Effector memory CD4-positive, alpha-beta T cell (primary cell): ENCODE data around the gene ZNF654.
"Not testable (repeated sequence)": the region's sequence is repeated elsewhere in the genome, so short reads cannot be mapped to it uniquely, and the experiment has no call there.

ENCODE experiments used
- DNase-seq, 3 donors: peaks; one replicate each; pipeline ENCODE4 v3.0.0-alpha.2; 2020
- H3K27ac ChIP-seq: 2 replicates; pipeline ENCODE4 v1.7.0; 2013; ENCODE audit warnings: mild to moderate bottlenecking, low read length, moderate library complexity; ENCODE audit not compliant: insufficient read depth, poor library complexity, severe bottlenecking
- H3K27me3 ChIP-seq: replicated peaks from 2 replicates; pipeline ENCODE4 v1.7.0; 2013; ENCODE audit warnings: mild to moderate bottlenecking, low read length; ENCODE audit not compliant: insufficient read depth, control insufficient read depth, poor library complexity, severe bottlenecking
- H3K36me3 ChIP-seq: 2 replicates; pipeline ENCODE4 v1.7.0; 2013; ENCODE audit warnings: mild to moderate bottlenecking, low read length, moderate library complexity; ENCODE audit not compliant: control insufficient read depth, insufficient read depth
- H3K4me1 ChIP-seq: 2 replicates; pipeline ENCODE4 v1.7.0; 2013; ENCODE audit warnings: low read length, mild to moderate bottlenecking; ENCODE audit not compliant: control insufficient read depth, insufficient read depth, poor library complexity, severe bottlenecking
- H3K4me3 ChIP-seq: 2 replicates; pipeline ENCODE4 v1.7.0; 2013; ENCODE audit warnings: low read length, low read depth, mild to moderate bottlenecking; ENCODE audit not compliant: insufficient read depth, poor library complexity, severe bottlenecking
- H3K9me3 ChIP-seq: 2 replicates; pipeline ENCODE4 v1.7.0; 2013; ENCODE audit warnings: mild to moderate bottlenecking, low read length, moderate library complexity; ENCODE audit not compliant: control insufficient read depth

ZNF654 gene

DNA sequence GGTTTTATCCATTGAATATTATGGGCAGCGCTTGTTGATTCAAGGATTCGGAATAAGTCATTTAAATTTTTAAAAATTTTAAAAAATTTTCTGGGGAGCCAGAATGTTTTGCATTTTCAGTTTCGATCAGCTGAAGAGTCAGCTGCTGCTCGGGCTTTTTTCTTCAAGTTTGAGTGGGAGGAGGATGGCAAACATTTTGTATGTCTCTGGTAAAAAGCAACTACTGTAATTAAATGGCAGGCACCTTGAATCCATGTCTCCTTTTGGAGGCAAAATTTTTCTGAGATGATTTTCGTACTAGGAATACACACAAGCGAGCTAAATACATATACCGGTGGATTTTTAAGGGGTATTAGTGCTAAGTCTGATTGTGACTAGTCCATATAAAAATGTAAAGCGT is 91.3 kb downstream of the ZNF654 start:
- DNase-seq, result peak in 1 of 3 donors; percentile 17
- Histone ChIP-seq H3K36me3 (peaks cover 6% of the 10 kb centered on the region), H3K27ac (peak overlapping the region; percentile 90), H3K27me3 (no peaks in the 10 kb centered on the region), H3K4me3 (peak overlapping the region; percentile 98), H3K9me3 (no peaks in the 10 kb centered on the region), H3K4me1 (peaks cover 4% of the 10 kb centered on the region)

DNA sequence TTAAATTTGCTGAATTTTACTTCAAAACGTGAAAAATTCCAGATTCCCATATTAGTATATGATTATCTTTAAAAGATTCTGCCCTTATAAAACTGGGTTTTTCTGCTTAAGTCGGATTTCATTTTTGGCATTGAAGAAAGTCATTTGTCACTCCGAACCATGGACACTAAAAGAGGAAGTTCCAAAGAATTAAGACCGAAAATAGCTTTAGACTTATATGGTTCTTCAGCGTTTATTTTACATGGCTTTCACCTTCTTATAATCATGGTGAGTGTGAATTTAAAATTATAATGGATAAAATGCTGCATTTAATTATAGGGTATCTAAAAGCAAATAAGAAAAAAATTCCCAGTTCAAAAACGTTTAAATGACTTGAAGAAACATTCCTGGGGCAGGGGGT is 91.8 kb downstream of the ZNF654 start:
- Histone ChIP-seq H3K4me3 (peak overlapping the region; percentile 98), H3K4me1 (peaks cover 4% of the 10 kb centered on the region), H3K27me3 (no peaks in the 10 kb centered on the region), H3K9me3 (no peaks in the 10 kb centered on the region), H3K27ac (no peak overlapping the region), H3K36me3 (peaks cover 10% of the 10 kb centered on the region)
- no peak for DNase-seq

DNA sequence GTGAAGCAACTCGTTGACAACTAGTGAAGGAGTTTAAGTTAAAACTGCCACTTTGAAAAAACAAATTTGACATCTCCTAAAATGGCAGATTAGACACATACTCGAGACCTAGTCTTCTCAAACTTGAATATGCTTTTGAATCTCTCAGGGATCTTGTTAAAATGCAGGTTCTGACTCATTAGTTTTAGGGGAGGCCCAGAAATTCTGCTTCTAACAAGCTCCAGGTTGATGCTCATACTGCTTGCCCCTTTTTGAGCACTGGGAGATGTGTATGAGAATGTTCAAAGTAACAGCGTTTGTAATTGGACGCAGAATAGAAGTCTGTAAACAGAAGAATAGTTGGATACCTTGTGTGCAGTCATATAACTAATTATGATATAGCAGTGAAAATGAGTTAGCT is 92.3 kb downstream of the ZNF654 start:
- H3K4me3 ChIP-seq, result no peak overlapping the region
- no peaks in the 10 kb centered on the region for H3K27me3 ChIP-seq
- no peak for DNase-seq
- H3K36me3 ChIP-seq, result peaks cover 16% of the 10 kb centered on the region
- no peaks in the 10 kb centered on the region for H3K9me3 ChIP-seq
- H3K4me1 ChIP-seq, result peaks cover 4% of the 10 kb centered on the region
- no peak overlapping the region for H3K27ac ChIP-seq

DNA sequence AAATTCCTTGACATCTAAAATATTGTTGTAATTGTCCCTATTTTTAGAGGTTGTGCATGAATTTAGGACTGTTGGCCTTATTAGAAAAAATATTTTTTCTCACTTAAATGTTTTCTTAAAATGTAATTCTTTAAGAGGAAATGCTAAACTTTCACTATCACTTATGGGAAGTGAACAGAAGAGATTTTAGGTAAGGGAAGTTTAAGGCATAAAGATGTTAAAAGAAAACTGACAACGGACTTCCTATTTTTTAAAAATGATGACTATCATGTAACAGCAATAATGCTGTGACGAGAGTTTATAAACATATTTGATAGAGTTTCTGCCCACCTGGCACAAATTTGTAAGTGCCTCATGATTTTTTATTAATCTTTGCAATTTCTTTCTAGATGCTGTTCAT is 93.8 kb downstream of the ZNF654 start:
- H3K27ac ChIP-seq, result no peak overlapping the region
- H3K4me3 ChIP-seq, result no peak overlapping the region
- H3K4me1 ChIP-seq, result peaks cover 4% of the 10 kb centered on the region
- no peaks in the 10 kb centered on the region for H3K27me3 ChIP-seq
- H3K36me3 ChIP-seq, result peaks cover 28% of the 10 kb centered on the region
- H3K9me3 ChIP-seq, result no peaks in the 10 kb centered on the region
- no peak for DNase-seq

DNA sequence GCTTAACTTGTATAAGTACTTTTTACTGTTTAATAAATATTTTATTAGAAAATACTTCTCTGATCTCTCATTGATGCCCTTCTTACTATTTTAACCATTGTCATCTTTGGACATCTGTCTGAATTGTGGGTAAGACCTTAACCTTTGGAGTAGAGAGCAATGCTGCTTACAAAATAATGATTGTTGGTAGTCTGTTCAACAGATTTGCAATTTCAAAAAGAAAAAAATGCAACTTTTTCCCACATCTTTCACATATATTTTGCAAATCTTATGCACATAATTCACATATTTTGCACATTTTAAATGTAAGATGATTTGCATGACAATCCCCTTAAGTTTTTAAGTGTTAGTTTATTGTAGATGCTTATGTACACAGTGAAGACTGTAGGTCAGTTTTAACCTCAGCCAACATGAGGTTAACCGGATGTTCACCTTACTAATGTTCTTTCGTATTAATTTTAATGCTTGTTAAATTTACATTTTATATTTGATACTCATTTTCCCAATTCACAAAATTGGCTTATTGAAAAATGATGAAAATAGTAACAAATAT is 107.4 kb downstream of the ZNF654 start:
- H3K4me3 ChIP-seq, result no peak overlapping the region
- H3K27me3 ChIP-seq, result no peaks in the 10 kb centered on the region

DNA sequence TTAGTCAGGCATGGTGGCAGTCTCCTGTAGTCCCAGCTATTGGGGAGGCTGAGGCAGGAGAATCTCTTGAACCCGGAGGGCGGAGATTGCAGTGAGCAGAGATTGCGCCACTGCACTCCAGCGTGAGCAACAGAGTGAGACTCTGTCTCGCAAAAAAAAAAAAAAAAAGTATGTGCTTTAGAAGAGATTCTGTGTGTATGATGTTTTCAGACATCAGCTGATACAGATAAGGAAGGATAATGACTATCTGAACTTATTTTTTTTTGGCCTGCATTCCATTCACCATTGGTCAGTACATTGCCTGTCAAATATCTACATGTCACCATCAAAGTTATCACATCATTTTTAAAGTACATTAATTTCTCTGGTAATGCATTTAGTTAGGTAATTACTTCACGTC is 108.1 kb downstream of the ZNF654 start:
- Histone ChIP-seq H3K4me3 (no peak overlapping the region), H3K36me3 (no peaks in the 10 kb centered on the region), H3K27me3 (no peaks in the 10 kb centered on the region), H3K9me3 (no peaks in the 10 kb centered on the region), H3K27ac (no peak overlapping the region), H3K4me1 (no peaks in the 10 kb centered on the region)
- DNase-seq, result no peak

More for the DNA sequence above, 107.4 kb downstream of the ZNF654 start:
- Histone ChIP-seq H3K9me3 (no peaks in the 10 kb centered on the region), H3K36me3 (no peaks in the 10 kb centered on the region), H3K4me1 (no peaks in the 10 kb centered on the region), H3K27ac (no peak overlapping the region)
- no peak for DNase-seq

DNA sequence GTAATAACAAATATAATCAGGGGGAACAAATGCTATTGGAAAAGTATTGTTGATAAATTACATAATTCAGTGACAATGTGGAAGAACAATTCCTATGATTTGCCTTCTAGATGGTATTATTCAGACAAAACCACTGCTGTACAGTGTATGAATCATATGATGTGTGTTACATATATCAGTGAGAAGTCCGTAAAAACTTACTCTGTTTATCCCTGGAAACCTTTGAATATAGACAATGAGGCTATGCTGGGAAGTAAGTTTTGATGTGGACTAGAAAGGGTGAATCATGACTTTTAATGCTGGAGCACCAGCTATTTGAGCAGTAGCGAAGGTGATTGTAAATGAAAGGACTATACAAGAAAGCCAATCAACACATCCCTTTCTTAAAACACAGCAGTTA is 108.6 kb downstream of the ZNF654 start:
- Histone ChIP-seq H3K4me1 (no peaks in the 10 kb centered on the region), H3K9me3 (no peaks in the 10 kb centered on the region), H3K36me3 (no peaks in the 10 kb centered on the region), H3K27me3 (no peaks in the 10 kb centered on the region), H3K27ac (no peak overlapping the region), H3K4me3 (no peak overlapping the region)
- no peak for DNase-seq

DNA sequence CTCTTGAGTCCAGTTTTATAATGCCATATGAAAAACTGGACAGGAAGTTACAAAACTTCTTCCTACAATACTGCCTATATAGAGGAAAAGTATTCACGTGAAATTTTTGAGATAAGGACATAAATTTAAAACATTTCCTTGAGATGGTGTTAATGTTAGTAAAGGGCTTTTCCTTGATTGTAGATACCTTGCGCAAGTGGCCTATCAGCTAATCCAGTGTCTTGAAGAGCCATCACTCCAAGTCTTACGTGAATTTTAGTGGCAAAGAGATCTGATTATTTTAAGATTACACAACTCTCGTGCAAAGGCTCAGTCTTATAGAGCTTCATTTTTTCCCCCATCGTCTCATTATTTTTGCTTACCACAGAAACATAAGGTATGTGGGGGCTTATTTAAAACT is 109.1 kb downstream of the ZNF654 start:
- H3K36me3 ChIP-seq, result no peaks in the 10 kb centered on the region
- no peaks in the 10 kb centered on the region for H3K4me1 ChIP-seq
- DNase-seq, result no peak
- H3K27me3 ChIP-seq, result no peaks in the 10 kb centered on the region
- no peak overlapping the region for H3K4me3 ChIP-seq
- H3K27ac ChIP-seq, result no peak overlapping the region
- no peaks in the 10 kb centered on the region for H3K9me3 ChIP-seq

DNA sequence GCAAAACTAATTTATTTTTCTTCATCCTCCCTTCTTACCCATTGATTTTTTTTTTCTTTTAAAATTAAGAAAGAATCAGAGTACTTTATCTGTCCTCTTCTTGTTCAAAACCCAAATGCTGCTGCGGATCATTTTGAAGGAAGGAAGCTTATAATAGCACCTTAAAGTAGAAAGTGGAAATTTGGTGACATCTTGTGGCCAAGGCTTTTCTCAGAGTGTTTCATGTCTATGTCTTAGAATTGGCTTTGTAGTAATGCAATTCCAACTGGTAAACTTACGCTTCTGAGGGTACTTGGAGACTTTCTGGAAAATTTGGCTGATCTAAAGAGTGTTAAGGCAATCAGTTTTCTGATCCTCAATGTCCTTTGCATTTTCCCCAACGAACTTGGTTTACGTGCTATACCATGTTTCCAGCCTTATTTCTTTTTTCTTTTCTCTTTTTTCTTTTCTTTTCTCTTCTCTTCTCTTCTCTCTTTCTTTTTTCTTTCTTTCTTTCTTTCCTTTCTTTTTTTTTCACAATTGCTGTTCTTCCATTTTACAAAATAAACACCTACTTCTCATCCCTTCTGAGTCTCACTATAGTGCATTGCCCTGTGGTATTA is 121.4 kb downstream of the ZNF654 start:
- Histone ChIP-seq H3K27ac (no peak overlapping the region), H3K27me3 (no peaks in the 10 kb centered on the region), H3K9me3 (no peaks in the 10 kb centered on the region), H3K36me3 (no peaks in the 10 kb centered on the region), H3K4me3 (no peak overlapping the region), H3K4me1 (no peaks in the 10 kb centered on the region)
- DNase-seq, result no peak

DNA sequence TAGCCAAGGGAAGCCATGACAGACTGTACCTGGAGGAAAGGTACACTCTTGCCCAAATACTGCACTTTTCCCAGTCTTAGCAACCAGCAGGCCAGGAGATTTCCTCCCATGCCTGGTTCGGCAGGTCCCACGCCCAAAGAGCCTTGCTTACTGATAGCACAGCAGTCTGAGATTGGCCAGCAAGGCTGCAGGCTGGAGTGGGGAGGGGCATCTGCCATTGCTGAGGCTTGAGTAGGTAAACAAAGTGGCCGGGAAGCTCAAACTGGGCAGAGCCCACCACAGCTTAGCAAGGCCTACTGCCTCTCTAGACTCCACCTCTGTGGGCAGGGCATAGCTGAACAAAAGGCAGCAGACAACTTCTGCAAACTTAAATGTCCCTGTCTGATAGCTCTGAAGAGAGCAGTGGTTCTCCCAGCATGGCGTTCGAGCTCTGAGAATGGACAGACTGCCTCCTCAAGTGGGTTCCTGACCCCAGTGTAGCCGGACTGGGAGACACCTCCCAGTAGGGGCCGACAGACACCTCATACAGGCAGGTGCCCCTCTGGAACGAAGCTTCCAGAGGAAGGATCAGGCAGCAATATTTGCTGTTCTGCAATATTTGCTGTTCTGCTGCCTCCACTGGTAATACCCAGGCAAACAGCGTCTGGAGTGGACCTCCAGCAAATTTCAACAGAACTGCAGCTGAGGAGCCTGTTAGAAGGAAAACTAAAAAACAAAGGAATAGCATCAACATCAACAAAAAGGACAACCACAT is 123.3 kb downstream of the ZNF654 start:
- not testable (repeated sequence) for DNase-seq, H3K36me3 ChIP-seq, H3K27me3 ChIP-seq, H3K9me3 ChIP-seq, H3K4me3 ChIP-seq, H3K4me1 ChIP-seq, H3K27ac ChIP-seq
